Adrenal gland (tissue), 12 donors: Measurements from ENCODE around the gene ROBO2. TPM values are rescaled to one million over a fixed set of nuclear protein-coding genes. Genes with fewer than 3 reads are reported as not detected.

Experiments used
- DNase-seq, 7 donors: peaks; one replicate each; pipeline ENCODE4 v3.0.0-alpha.2; 2019 to 2020
- H3K27ac ChIP-seq, 5 donors: fragments of 200-600 bp; sonication (generic) in 4 of 5; 1 replicate in 3 of 5; 2 replicates in 2 of 5; pipeline versions ENCODE4 v1.5.1 to v1.8.0; 2016 to 2020; ENCODE audit warnings: mild to moderate bottlenecking in 1 of 5
- H3K27me3 ChIP-seq: fragments of 200-600 bp; 2 replicates; pipeline ENCODE4 v1.8.0; 2021
- H3K36me3 ChIP-seq, 2 donors: fragments of 200-600 bp; replicated peaks in 1 of 2; 1 replicate in 1 of 2; 2 replicates in 1 of 2; pipeline versions ENCODE4 v1.5.1 to v1.8.0; 2018 to 2022
- H3K4me1 ChIP-seq, 2 donors: fragments of 200-600 bp; replicated peaks in 1 of 2; 1 replicate in 1 of 2; 2 replicates in 1 of 2; pipeline versions ENCODE4 v1.5.1 to v1.8.0; 2018 to 2021
- H3K4me3 ChIP-seq, 4 donors: fragments of 200-600 bp; sonication (generic) in 3 of 4; one replicate each; pipeline ENCODE4 v1.5.1; 2016 to 2018
- H3K9me3 ChIP-seq, 3 donors: fragments of 200-600 bp; sonication (generic) in 1 of 3; replicated peaks in 1 of 3; 1 replicate in 2 of 3; 2 replicates in 1 of 3; pipeline versions ENCODE4 v1.5.1 to v1.8.0; 2016 to 2021
- CTCF ChIP-seq, 6 experiments: fragments of 450-650 bp in 4 of 6; fragments of 200-600 bp in 2 of 6; sonication (generic) in 1 of 6; IDR thresholded peaks; 1 replicate in 5 of 6; 2 replicates in 1 of 6; pipeline versions ENCODE4 v1.5.1 to v1.8.0; 2016 to 2021; ENCODE audit warnings: antibody characterized with exemption in 6 of 6, mild to moderate bottlenecking in 2 of 6, moderate library complexity in 1 of 6
- POLR2A ChIP-seq, 2 donors: fragments of 450-650 bp; IDR thresholded peaks; one replicate each; pipeline ENCODE4 v1.6.1; 2017; ENCODE audit warnings: antibody characterized with exemption in 2 of 2, mild to moderate bottlenecking in 2 of 2, moderate library complexity in 1 of 2
- WGBS, 4 donors: extraction: QIAGEN DNeasy Blood & Tissue Kit in 2 of 4; methylation state at CpG; one replicate each; pipeline versions ENCODE4 v1.1.5 to v1.1.7; 2013 to 2017; 5-methylcytosine and 5-hydroxymethylcytosine counted together
- intact Hi-C, 2 donors: fragments of 100-400 bp; cut with DNase I; formaldehyde crosslinking; loops; one replicate each; pipeline versions ENCODE4 v1.14.1 to v1.15.0; 2022 to 2023
- polyA plus RNA-seq, 3 donors: library from polyadenylated mRNA; stranded (reverse); fragments of 200-250 nt in 2 of 3; fragments of 350-450 nt in 1 of 3; fragmentation: Illumina TruSeq in 1 of 3; extraction: RNeasy Lipid Tissue Mini Kit (QIAGEN cat#74804) in 1 of 3; gene quantifications; one replicate each; pipeline ENCODE4 v1.2.3, GENCODE V29; 2013 to 2014
- total RNA-seq, 9 donors: library from RNA; depleted of rRNA in 4 of 9; stranded (reverse); fragments of >200 nt in 4 of 9; fragments of 120-200 nt in 1 of 9; fragmentation: NEBNext Ultra II Directional in 1 of 9; extraction: Animal tissue kit (Norgen Biotek cat#: 25700) in 1 of 9; gene quantifications; one replicate each; pipeline versions ENCODE4 v1.1.0 to v1.2.4, GENCODE V29; 2013 to 2023
- donor health status: healthy with polysubstance abuse.
- donor health status: Bipolar disorder and iron deficiency.
- donor health status: DM: yes; HTN: yes; CAD: no.
- donor health status: DM: no; HTN: no; CAD: no.
- donor health status: DM: no; HTN: no; CAD: no.
- donor health status: DM: yes; HTN: yes; CAD: no.

The ROBO2 gene
- total and polyA plus RNA-seq, 12 donors, result 0.30 to 9.9 (median 2.5) TPM; not detected in 1

GRCh38 chr3:77620009-77620408 is 580.1 kb downstream of the ROBO2 start:
- intact Hi-C loops, result no loop called here
- WGBS, 4 donors, result 70 to 85% (median 72%) methylated on average over 1 of the region's 1 CpG
- Histone ChIP-seq H3K36me3 (no peaks in the 10 kb centered on the region), H3K4me1 (no peaks in the 10 kb centered on the region), H3K27ac (no peak overlapping the region), H3K9me3 (no peaks in the 10 kb centered on the region), H3K27me3 (no peaks in the 10 kb centered on the region), H3K4me3 (no peak overlapping the region)
- DNase-seq, result no peak
- TF ChIP-seq CTCF (IDR thresholded peaks at IDR 0.05) (no peak), POLR2A (IDR thresholded peaks at IDR 0.05) (no peak)

DNA sequence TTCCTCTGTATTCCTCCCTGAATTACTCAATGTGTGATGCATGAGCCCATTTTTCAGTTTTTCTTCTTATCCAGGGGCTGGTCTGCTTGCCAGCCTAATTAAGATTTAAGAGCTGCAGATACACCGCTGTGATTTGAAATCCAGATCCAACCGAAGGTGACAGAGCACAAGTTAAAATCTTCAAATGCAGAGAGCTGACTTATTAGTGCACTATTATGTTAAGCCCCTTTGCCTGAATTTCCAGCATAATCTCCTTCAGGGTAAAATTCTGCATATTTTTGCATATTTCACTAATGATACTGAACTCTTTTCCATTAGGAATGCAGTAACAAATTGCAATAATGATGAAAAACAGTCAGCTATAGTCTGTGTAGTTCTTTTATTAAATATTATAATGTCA is 583.6 kb downstream of the ROBO2 start:
- Histone ChIP-seq H3K4me3 (no peak overlapping the region), H3K27ac (no peak overlapping the region), H3K9me3 (no peaks in the 10 kb centered on the region), H3K27me3 (no peaks in the 10 kb centered on the region), H3K4me1 (no peaks in the 10 kb centered on the region), H3K36me3 (no peaks in the 10 kb centered on the region)
- no peak for DNase-seq
- intact Hi-C loops, result no loop called here
- 81 to 91% (median 83%) methylated on average over 2 of the region's 2 CpGs for WGBS, 4 donors
- TF ChIP-seq CTCF (IDR thresholded peaks at IDR 0.05) (no peak), POLR2A (IDR thresholded peaks at IDR 0.05) (no peak)

DNA sequence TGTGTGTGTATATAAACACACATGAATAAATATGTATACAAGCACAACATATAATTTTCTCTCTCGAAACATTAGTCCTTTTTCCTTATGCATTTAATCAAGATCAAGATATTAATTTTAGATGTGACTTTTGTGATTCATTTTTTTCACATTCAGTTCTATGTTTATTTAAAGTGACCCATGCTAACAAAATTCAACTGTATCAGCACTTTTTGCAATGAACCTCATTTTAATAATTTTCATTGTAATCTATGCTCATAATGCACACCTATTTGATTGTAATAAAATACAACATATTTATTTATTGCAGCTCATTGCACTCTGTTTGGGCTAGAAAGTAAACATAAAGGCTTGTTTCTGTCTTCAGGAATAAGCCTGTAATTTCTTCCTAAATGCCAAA is 586.3 kb downstream of the ROBO2 start:
- intact Hi-C loops, result no loop called here
- DNase-seq, result no peak
- 88 to 93% (median 89%) methylated on average over 1 of the region's 1 CpG for WGBS, 4 donors
- TF ChIP-seq CTCF (IDR thresholded peaks at IDR 0.05) (no peak), POLR2A (IDR thresholded peaks at IDR 0.05) (no peak)
- no peaks in the 10 kb centered on the region for H3K9me3 ChIP-seq
- no peaks in the 10 kb centered on the region for H3K27me3 ChIP-seq
- no peaks in the 10 kb centered on the region for H3K36me3 ChIP-seq
- no peak overlapping the region for H3K4me3 ChIP-seq
- H3K27ac ChIP-seq, result no peak overlapping the region
- no peaks in the 10 kb centered on the region for H3K4me1 ChIP-seq

- no peaks in the 10 kb centered on the region for H3K36me3 ChIP-seq
- no peaks in the 10 kb centered on the region for H3K4me1 ChIP-seq
- DNase-seq, result no peak
- intact Hi-C loops, result no loop called here
- H3K4me3 ChIP-seq, result no peak overlapping the region
- TF ChIP-seq POLR2A (IDR thresholded peaks at IDR 0.05), result no peak
- no peak for TF ChIP-seq CTCF (IDR thresholded peaks at IDR 0.05)
- no peak overlapping the region for H3K27ac ChIP-seq
- H3K27me3 ChIP-seq, result no peaks in the 10 kb centered on the region
- H3K9me3 ChIP-seq, result no peaks in the 10 kb centered on the region
- WGBS, 4 donors, result 48 to 60% (median 54%) methylated on average over 2 of the region's 2 CpGs
Observed at GRCh38 chr3:77648214-77648613, 608.3 kb downstream of the ROBO2 start.
